Transverse colon (tissue), 4 donors: Measurements from ENCODE around the gene MASP1. TPM values are rescaled to one million over a fixed set of nuclear protein-coding genes. Genes with fewer than 3 reads are reported as not detected.

Source experiments
- DNase-seq: peaks from one replicate; pipeline ENCODE4 v3.0.0-alpha.2; 2019
- H3K27ac ChIP-seq, 4 donors: fragments of 200-600 bp; sonication (generic); 2 replicates each; pipeline ENCODE4 v1.5.1; 2016 to 2018; ENCODE audit warnings: inconsistent platforms in 4 of 4
- H3K27me3 ChIP-seq: fragments of 200-600 bp; sonication (generic); 2 replicates; pipeline ENCODE4 v1.5.1; 2017; ENCODE audit warnings: inconsistent platforms
- H3K36me3 ChIP-seq, 4 donors: fragments of 200-600 bp; sonication (generic); 2 replicates each; pipeline ENCODE4 v1.5.1; 2017 to 2019; ENCODE audit warnings: inconsistent platforms in 4 of 4
- H3K4me1 ChIP-seq, 4 donors: fragments of 200-600 bp; sonication (generic); 2 replicates each; pipeline ENCODE4 v1.5.1; 2017 to 2020; ENCODE audit warnings: inconsistent platforms in 4 of 4
- H3K4me3 ChIP-seq, 4 donors: fragments of 200-600 bp; sonication (generic); 1 replicate in 1 of 4; 2 replicates in 3 of 4; pipeline versions ENCODE4 v1.5.1 to v1.6.1; 2017 to 2019; ENCODE audit warnings: inconsistent platforms in 4 of 4
- H3K9me3 ChIP-seq, 2 donors: fragments of 200-600 bp; sonication (generic); 2 replicates each; pipeline ENCODE4 v1.5.1; 2017 to 2019; ENCODE audit warnings: inconsistent platforms in 2 of 2
- CTCF ChIP-seq, 5 experiments: fragments of 200-600 bp in 3 of 5; fragments of 450-650 bp in 2 of 5; sonication (generic) in 3 of 5; IDR thresholded peaks; 1 replicate in 2 of 5; 2 replicates in 3 of 5; pipeline ENCODE4 v1.5.1; 2016 to 2017; ENCODE audit warnings: antibody characterized with exemption in 5 of 5, inconsistent platforms in 3 of 5, mild to moderate bottlenecking in 2 of 5, moderate library complexity in 1 of 5
- EP300 ChIP-seq: sonication (generic); formaldehyde crosslinking; IDR thresholded peaks from one replicate; pipeline ENCODE4 v1.6.1; 2017; ENCODE audit warnings: antibody characterized with exemption, low read depth
- POLR2A ChIP-seq: fragments of 450-650 bp; IDR thresholded peaks from one replicate; pipeline ENCODE4 v1.6.1; 2016; ENCODE audit warnings: antibody characterized with exemption, mild to moderate bottlenecking, moderate library complexity
- POLR2AphosphoS5 ChIP-seq, 3 donors: sonication (generic); formaldehyde crosslinking; IDR thresholded peaks; one replicate each; pipeline ENCODE4 v1.6.1; 2016; ENCODE audit warnings: antibody characterized with exemption in 3 of 3
- WGBS, 2 donors: methylation state at CpG; one replicate each; pipeline ENCODE4 v1.1.5; 2018; ENCODE audit warnings: low coverage in 1 of 2; 5-methylcytosine and 5-hydroxymethylcytosine counted together
- in situ Hi-C, 4 donors: fragments of 200-750 bp; cut with MboI; loops; one replicate each; pipeline versions ENCODE4 v1.15.0 to v1.15.1; 2017; ENCODE audit warnings: low sequenced_read_pairs in 3 of 4, low pct_ligation_motif_present in 1 of 4, low pct_unique_long_range_greater_than_20kb in 1 of 4
- intact Hi-C: fragments of 100-400 bp; cut with DNase I; formaldehyde crosslinking; loops from one replicate; pipeline ENCODE4 v1.15.1; 2023; ENCODE audit warnings: low total_unique reads
- total RNA-seq, 4 donors: library from RNA; depleted of rRNA; stranded (reverse); fragments of >200 nt; gene quantifications; one replicate each; pipeline ENCODE4 v1.1.0, GENCODE V29; 2016

MASP1 gene
- total RNA-seq, 4 donors from 2014 or later, result 4.5 to 45.2 (median 13.9) TPM

- no peak for DNase-seq
- Histone ChIP-seq H3K36me3 (no peaks in the 10 kb centered on the region), H3K9me3 (no peaks in the 10 kb centered on the region), H3K4me1 (no peaks in the 10 kb centered on the region), H3K4me3 (no peak overlapping the region), H3K27ac (no peak overlapping the region), H3K27me3 (no peaks in the 10 kb centered on the region)
- no peak for TF ChIP-seq EP300
- no peak for TF ChIP-seq CTCF (IDR thresholded peaks at IDR 0.05)
- in situ Hi-C loops (no loop called here), intact Hi-C loops (no loop called here)
These were observed 53.8 kb downstream of the MASP1 start for GRCh38 chr3:187237741-187238140.

- no peak overlapping the region for H3K27ac ChIP-seq
- H3K4me3 ChIP-seq, result no peak overlapping the region
- TF ChIP-seq CTCF (IDR thresholded peaks at IDR 0.05) (no peak), POLR2A (no peak), POLR2AphosphoS5 (IDR thresholded peaks at IDR 0.05) (no peak), EP300 (no peak)
- no peak for DNase-seq
- intact Hi-C loops, result no loop called here
- H3K27me3 ChIP-seq, result no peaks in the 10 kb centered on the region
- in situ Hi-C loops, result no loop called here
- H3K36me3 ChIP-seq, result no peaks in the 10 kb centered on the region
- H3K4me1 ChIP-seq, result no peaks in the 10 kb centered on the region
- H3K9me3 ChIP-seq, result no peaks in the 10 kb centered on the region
- WGBS, 2 donors, result 67 to 92% methylated on average over 1 of the region's 1 CpG
These were observed 54.6 kb downstream of the MASP1 start for GRCh38 chr3:187236962-187237361.

GRCh38 chr3:187230011-187230410 is 61.5 kb downstream of the MASP1 start:
- in situ Hi-C loops (no loop called here), intact Hi-C loops (no loop called here)
- Histone ChIP-seq H3K27me3 (no peaks in the 10 kb centered on the region), H3K9me3 (no peaks in the 10 kb centered on the region), H3K4me3 (no peak overlapping the region), H3K27ac (no peak overlapping the region), H3K36me3 (no peaks in the 10 kb centered on the region), H3K4me1 (no peaks in the 10 kb centered on the region)
- WGBS, 2 donors, result 89 to 92% methylated on average over 1 of the region's 1 CpG
- TF ChIP-seq EP300, result no peak
- TF ChIP-seq POLR2AphosphoS5 (IDR thresholded peaks at IDR 0.05), result no peak
- TF ChIP-seq POLR2A, result no peak
- no peak for TF ChIP-seq CTCF (IDR thresholded peaks at IDR 0.05)
- DNase-seq, result no peak

- no peaks in the 10 kb centered on the region for H3K36me3 ChIP-seq
- no peak for TF ChIP-seq EP300
- no peak overlapping the region for H3K4me3 ChIP-seq
- no peak overlapping the region for H3K27ac ChIP-seq
- no peak for DNase-seq
- in situ Hi-C loops (loop anchor here (10.0 kb wide), 4 partner anchors 86 to 476 kb away; partner anchors contain the start of genes SST (in 2 of the 4) and RTP2 (in 1 of the 4)), intact Hi-C loops (loop anchor here (10.0 kb wide), 1 partner anchor 66 kb away; the partner anchor contains the start of gene MASP1)
- no peaks in the 10 kb centered on the region for H3K27me3 ChIP-seq
- no peaks in the 10 kb centered on the region for H3K9me3 ChIP-seq
- no peaks in the 10 kb centered on the region for H3K4me1 ChIP-seq
- WGBS, 2 donors, result 100% methylated on average over 2 of the region's 2 CpGs; no CpG with 5 or more reads in 1 of the 2 donors
These were observed 62.8 kb downstream of the MASP1 start for GRCh38 chr3:187228740-187229139.

GRCh38 chr3:187227658-187228258 is 63.8 kb downstream of the MASP1 start:
- H3K27me3 ChIP-seq, result no peaks in the 10 kb centered on the region
- H3K4me3 ChIP-seq, result no peak overlapping the region
- no peaks in the 10 kb centered on the region for H3K4me1 ChIP-seq
- intact Hi-C loops, result loop anchor here (10.0 kb wide), 1 partner anchor 67 kb away; the partner anchor contains the start of gene MASP1
- no peaks in the 10 kb centered on the region for H3K36me3 ChIP-seq
- TF ChIP-seq POLR2AphosphoS5 (IDR thresholded peaks at IDR 0.05) (no peak), EP300 (no peak), CTCF (IDR thresholded peaks at IDR 0.05) (no peak), POLR2A (no peak)
- no peak for DNase-seq
- 70 to 76% methylated on average over 7 of the region's 7 CpGs for WGBS, 2 donors
- H3K9me3 ChIP-seq, result no peaks in the 10 kb centered on the region
- H3K27ac ChIP-seq, result no peak overlapping the region
- in situ Hi-C loops, result loop anchor here (10.0 kb wide), 4 partner anchors 87 to 477 kb away; partner anchors contain the start of genes SST (in 2 of the 4) and RTP2 (in 1 of the 4)
